Activated CD4-positive, alpha-beta T cell treated with anti-CD3 and anti-CD28 coated beads, Interleukin-2, amount 10 ng/mL, durations not matched to agents 7 days and 5 days (primary cell): ENCODE results near the gene MIOS. TPM values are rescaled to one million over a fixed set of nuclear protein-coding genes. Genes with fewer than 3 reads are reported as not detected.

Source experiments
- CTCF ChIA-PET: fragments of 350-600 bp; sonication (Branson Sonifier 250); formaldehyde crosslinking; loops from one replicate; lab custom pipeline; 2021; ENCODE audit warnings: antibody characterized with exemption; lab: Charles Lee
- POLR2A ChIA-PET: fragments of 350-600 bp; sonication (Branson Sonifier 250); formaldehyde crosslinking; loops from one replicate; lab custom pipeline; 2021; ENCODE audit warnings: antibody characterized with exemption; lab: Charles Lee
- DNase-seq: peaks from one replicate; pipeline ENCODE4 v3.0.0-alpha.2; 2020
- H3K27ac Mint-ChIP-seq: one replicate; pipeline ENCODE4 v1.8.0; 2021; ENCODE audit warnings: mild to moderate bottlenecking, moderate library complexity, mixed read lengths
- H3K27me3 Mint-ChIP-seq: one replicate; pipeline ENCODE4 v1.8.0; 2021; ENCODE audit warnings: mixed read lengths
- H3K36me3 Mint-ChIP-seq: one replicate; pipeline ENCODE4 v1.8.0; 2021; ENCODE audit warnings: low read depth, mixed read lengths
- H3K4me1 Mint-ChIP-seq: one replicate; pipeline ENCODE4 v1.8.0; 2021; ENCODE audit warnings: mixed read lengths
- H3K4me3 Mint-ChIP-seq: one replicate; pipeline ENCODE4 v1.8.0; 2021; ENCODE audit warnings: mild to moderate bottlenecking, moderate library complexity, mixed read lengths
- H3K9me3 Mint-ChIP-seq: one replicate; pipeline ENCODE4 v1.8.0; 2021; ENCODE audit warnings: mixed read lengths
- total RNA-seq, 2 experiments: library from RNA; stranded (reverse); gene quantifications; one replicate each; pipeline ENCODE4 v1.2.3, GENCODE V29; 2021

The MIOS gene
- 10 to 100 TPM; 24.8 to 25.4 TPM for total RNA-seq

DNA sequence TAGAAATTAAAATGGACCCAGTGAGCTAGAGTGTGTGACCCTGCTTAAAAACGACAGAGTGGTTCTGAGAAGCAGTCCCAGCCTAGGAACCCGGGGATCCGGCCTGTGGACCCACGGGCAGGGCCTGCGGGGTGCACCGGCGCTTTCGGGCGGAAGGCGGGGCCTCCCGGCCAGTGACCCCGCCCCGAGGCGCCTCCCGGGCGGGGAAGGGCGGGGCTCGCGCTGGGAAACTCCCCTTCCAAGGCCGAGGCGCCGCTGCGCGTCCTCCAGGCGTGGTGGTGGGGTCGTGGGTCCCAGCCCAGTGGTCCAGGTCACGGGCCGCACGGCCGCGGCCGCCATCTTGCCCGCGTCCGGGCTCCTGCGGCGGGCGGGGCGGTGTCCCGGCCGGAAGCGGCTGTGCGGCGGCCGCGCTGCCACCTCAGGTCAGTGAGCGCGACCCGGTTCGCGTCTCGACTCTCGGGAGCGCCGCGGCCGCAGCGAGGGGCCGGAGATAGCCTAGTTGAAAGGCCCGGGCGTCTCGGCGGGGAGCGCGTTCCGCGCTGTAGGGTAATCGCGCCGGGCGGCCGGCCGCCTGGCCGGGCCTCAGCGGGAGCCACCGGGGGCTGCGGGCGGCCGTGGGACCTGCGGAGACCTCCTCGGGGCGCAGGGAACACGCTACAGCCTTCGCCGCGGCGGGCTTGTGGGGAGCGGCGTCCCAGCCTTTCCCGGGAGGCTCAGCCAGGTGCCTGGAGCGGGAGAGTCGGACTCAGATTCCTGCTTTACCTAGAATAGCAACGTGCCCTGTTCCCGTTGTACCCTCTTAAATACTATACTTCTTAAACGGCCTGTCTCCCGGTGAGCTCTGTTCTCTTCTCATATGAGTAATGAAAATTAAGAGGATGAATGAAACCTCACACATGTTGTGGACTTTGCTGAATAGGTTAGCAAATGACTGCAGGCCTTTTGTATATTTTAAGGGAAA, at the start of gene MIOS:
TSS of gene MIOS (plus strand) at position 234 of the 961 bp plus-strand sequence. CDS start 5,592 bp downstream, outside the sequence.
- H3K9me3 Mint-ChIP-seq: no peaks in the 10 kb centered on the region
- CTCF ChIA-PET: interaction anchor here (1.4 kb wide), 1 partner anchor 28 kb away, joined by 3 read pairs; no protein-coding TSS in a partner anchor
- peaks cover 27% of the 10 kb centered on the region for H3K36me3 Mint-ChIP-seq
- POLR2A ChIA-PET: no interaction called here
- DNase-seq: peak; percentile 80
- peak within 1 kb of the TSS; percentile 79 for H3K27ac Mint-ChIP-seq
- peak within 1 kb of the TSS; percentile 79 for H3K4me3 Mint-ChIP-seq
- peaks cover 32% of the 10 kb centered on the region for H3K4me1 Mint-ChIP-seq
- H3K27me3 Mint-ChIP-seq: no peaks in the 10 kb centered on the region

DNA sequence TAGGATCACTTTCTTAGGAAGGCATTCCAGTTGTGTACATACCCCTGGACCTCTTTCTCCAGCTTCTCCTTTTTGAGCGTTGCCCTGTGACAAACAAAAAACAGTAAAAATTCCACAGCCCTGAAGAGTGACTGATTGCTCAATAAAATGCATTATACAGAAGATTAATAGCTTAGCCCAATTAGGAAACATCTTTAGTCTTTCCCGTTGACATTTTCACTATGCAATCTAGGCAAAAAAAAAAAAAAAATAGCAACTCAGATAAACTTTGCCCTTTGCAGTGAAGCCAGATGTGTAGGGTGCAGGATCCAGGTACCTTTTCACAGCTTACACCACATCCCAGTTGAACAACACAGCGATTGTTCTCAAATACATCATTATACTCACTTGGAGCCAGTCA, 48.9 kb upstream of the MIOS start:
- no peaks in the 10 kb centered on the region for H3K4me1 Mint-ChIP-seq
- no peak for DNase-seq
- POLR2A ChIA-PET: no interaction called here
- no peaks in the 10 kb centered on the region for H3K36me3 Mint-ChIP-seq
- H3K9me3 Mint-ChIP-seq: no peaks in the 10 kb centered on the region
- H3K27me3 Mint-ChIP-seq: peaks cover 3% of the 10 kb centered on the region
- no peak overlapping the region for H3K4me3 Mint-ChIP-seq
- H3K27ac Mint-ChIP-seq: no peak overlapping the region
- CTCF ChIA-PET: no interaction called here

DNA sequence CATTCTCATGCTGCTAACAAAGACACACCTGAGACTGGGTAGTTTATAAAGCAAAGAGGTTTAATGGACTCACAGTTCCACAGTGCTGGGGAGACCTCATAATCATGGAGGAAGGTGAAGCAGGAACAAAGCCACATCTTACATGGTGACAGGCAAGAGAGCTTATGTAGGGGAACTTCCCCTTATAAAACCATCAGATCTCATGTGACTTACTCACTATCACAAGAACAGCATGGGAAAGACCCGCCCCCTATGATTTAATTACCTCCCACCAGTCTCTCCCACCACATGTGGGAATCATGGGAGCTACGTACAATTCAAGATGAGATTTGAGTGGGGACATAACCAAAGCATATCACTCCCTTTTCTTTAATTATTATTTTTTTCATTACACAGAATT, 47.6 kb upstream of the MIOS start:
- Mint-ChIP-seq H3K36me3 (no peaks in the 10 kb centered on the region), H3K9me3 (no peaks in the 10 kb centered on the region), H3K4me3 (no peak overlapping the region), H3K27me3 (peaks cover 3% of the 10 kb centered on the region), H3K27ac (no peak overlapping the region), H3K4me1 (no peaks in the 10 kb centered on the region)
- CTCF ChIA-PET: no interaction called here
- DNase-seq: no peak
- POLR2A ChIA-PET: no interaction called here

DNA sequence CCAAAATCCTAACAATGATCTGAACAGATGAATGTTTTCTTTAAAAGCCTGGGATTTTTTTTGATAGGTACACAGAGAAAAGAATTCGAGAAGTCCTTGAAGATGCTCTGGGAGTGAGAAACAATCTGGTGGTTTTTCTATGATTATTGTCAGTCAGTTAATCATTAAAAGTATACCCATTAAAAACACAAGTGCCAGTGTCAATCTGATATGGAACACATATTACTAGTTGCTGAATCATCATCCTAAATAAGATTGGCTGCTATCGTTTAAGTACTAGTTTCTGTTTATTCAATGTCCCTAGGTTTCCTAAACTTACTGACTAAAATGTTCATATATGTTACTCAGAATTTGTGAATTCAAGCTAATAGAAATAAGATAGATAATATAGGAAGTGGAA, 47.2 kb upstream of the MIOS start:
- H3K36me3 Mint-ChIP-seq: no peaks in the 10 kb centered on the region

DNA sequence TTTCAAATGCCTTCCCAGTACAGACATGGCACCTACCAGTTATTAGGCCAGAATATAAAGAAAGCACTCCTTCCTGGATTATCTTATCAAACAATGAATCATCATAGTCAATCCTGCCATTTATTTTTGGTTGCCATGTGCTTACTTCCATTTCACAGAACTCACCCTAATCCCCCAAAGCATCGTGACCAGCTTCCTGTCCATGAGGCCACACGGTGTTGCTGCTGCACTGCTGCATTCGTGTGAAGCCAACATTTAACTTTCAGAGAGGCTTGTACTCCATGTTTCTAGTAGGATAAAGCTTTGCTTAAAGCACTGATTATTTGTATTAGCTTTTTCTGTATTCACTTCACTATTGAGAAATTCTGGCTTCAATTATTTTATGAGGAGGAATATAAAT, 45.4 kb upstream of the MIOS start:
- no peaks in the 10 kb centered on the region for H3K9me3 Mint-ChIP-seq
- H3K4me1 Mint-ChIP-seq: no peaks in the 10 kb centered on the region
- CTCF ChIA-PET: no interaction called here
- H3K36me3 Mint-ChIP-seq: no peaks in the 10 kb centered on the region
- no peak overlapping the region for H3K27ac Mint-ChIP-seq
- POLR2A ChIA-PET: no interaction called here
- no peak overlapping the region for H3K4me3 Mint-ChIP-seq
- peaks cover 3% of the 10 kb centered on the region for H3K27me3 Mint-ChIP-seq
- DNase-seq: no peak

More for the DNA sequence above, 47.2 kb upstream of the MIOS start:
- ChIA-PET CTCF (no interaction called here), POLR2A (no interaction called here)
- Mint-ChIP-seq H3K9me3 (no peaks in the 10 kb centered on the region), H3K4me3 (no peak overlapping the region), H3K4me1 (no peaks in the 10 kb centered on the region), H3K27me3 (peaks cover 3% of the 10 kb centered on the region), H3K27ac (no peak overlapping the region)
- DNase-seq: no peak

DNA sequence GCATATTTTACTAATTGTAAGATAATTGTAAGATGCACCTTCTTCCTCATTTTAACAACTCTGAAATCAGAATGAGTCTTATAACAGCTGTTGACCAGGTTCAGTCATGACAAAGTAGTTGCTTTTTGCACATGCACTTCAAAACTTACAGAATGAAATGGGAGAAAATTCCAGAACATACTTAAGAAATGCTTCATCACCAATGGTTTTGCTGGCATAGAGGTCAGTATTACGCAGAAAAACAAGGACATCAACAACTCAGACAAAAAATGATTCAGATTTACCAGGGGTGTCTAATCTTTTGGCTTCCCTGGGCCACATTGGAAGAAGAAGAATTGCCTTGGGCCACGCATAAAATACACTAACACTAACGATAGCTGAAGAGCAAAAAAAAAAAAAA, 44.3 kb upstream of the MIOS start:
- Mint-ChIP-seq H3K9me3 (no peaks in the 10 kb centered on the region), H3K27me3 (peaks cover 3% of the 10 kb centered on the region), H3K4me1 (no peaks in the 10 kb centered on the region), H3K36me3 (no peaks in the 10 kb centered on the region), H3K4me3 (no peak overlapping the region), H3K27ac (no peak overlapping the region)
- no peak for DNase-seq
- POLR2A ChIA-PET: interaction anchor here (0.6 kb wide), 1 partner anchor 118 kb away, joined by 3 read pairs; the partner anchor contains the start of gene UMAD1
- CTCF ChIA-PET: no interaction called here

DNA sequence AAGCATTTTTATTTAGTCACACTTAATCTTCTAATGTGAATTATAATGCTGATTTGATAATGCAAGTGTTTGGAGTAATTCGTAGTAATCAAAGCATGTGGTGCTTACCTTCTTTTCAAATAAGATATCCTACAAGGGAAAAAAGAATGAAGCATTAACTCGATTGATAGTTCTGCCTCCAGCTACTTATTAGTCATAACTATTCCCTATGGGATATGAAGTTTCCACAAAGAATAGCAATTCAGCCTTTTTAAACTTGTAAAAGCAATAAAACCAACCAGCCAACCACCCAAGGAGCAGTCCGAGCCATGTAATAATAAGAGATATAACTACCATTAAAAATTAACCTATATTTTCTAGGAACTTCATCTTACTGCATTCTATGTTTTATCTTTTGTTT, 42.6 kb upstream of the MIOS start:
- Mint-ChIP-seq H3K27me3 (peaks cover 3% of the 10 kb centered on the region), H3K4me3 (no peak overlapping the region), H3K4me1 (no peaks in the 10 kb centered on the region), H3K9me3 (no peaks in the 10 kb centered on the region), H3K27ac (no peak overlapping the region), H3K36me3 (no peaks in the 10 kb centered on the region)
- no peak for DNase-seq
- ChIA-PET CTCF (no interaction called here), POLR2A (no interaction called here)

DNA sequence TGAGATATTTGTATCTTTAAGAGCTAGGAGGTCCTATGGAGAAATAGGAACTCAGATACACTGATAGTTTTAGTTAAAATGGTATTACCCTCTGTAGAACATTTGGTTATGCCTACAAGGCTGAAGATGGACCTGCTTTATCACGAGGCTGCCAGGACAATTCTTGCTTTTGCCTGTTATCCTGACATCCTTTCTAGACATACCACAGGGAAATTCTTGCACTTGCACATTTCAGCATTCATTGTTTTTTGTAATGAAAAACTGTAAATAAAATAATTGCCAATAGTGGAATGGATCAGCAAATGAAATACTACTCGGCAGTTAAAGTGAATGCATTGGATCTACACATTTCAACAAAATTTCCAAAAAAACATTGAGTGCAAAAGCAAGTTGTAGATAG, 40.7 kb upstream of the MIOS start:
- POLR2A ChIA-PET: no interaction called here
- Mint-ChIP-seq H3K9me3 (no peaks in the 10 kb centered on the region), H3K4me1 (no peaks in the 10 kb centered on the region), H3K36me3 (no peaks in the 10 kb centered on the region), H3K27ac (no peak overlapping the region), H3K4me3 (no peak overlapping the region), H3K27me3 (no peaks in the 10 kb centered on the region)
- CTCF ChIA-PET: no interaction called here
- no peak for DNase-seq

DNA sequence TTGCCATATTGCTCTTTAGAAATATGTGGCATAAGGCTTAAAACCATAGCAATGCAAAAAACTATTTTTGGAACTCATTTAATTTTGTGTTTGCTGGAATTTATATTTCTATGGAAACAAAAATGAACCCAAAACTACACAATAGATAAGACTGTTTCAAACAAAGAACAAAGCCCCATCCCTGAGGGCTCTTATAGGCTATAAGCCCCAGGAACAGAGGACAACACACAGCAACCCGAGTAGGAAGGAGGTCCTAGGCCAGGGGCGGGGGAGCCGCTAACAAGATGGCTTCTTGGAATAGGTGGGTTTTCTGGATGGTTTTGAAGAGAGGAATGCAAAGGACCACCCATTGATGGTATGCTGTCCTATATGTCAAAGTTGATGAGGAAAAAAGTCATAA, 39.6 kb upstream of the MIOS start:
- Mint-ChIP-seq H3K4me3 (no peak overlapping the region), H3K27me3 (peaks cover 6% of the 10 kb centered on the region), H3K9me3 (no peaks in the 10 kb centered on the region), H3K4me1 (no peaks in the 10 kb centered on the region), H3K27ac (no peak overlapping the region), H3K36me3 (no peaks in the 10 kb centered on the region)
- no peak for DNase-seq
- ChIA-PET CTCF (no interaction called here), POLR2A (no interaction called here)

DNA sequence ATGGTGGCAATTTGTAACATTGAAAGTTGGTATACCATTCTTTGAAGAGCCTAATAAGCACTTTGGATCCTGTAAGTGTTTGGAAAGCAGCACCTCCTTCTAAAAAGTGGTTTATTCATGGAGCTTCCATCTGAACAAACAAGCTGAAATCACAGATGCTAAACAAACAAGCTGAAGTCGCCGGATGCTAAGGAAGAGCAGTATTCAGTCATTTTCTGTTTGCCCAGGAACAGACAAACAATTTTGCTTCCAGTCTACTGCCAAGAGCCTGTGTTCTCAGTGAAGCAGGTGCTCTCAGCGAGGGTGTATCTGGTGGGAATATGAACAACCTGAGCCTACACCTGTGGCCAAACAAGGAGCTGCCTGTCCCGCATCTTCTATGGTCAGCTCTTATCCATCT, 37.4 kb upstream of the MIOS start:
- CTCF ChIA-PET: interaction anchor here (0.5 kb wide), 1 partner anchor 422 kb away, joined by 5 read pairs; no protein-coding TSS in a partner anchor
- DNase-seq: no peak
- H3K4me1 Mint-ChIP-seq: no peaks in the 10 kb centered on the region
- no peaks in the 10 kb centered on the region for H3K9me3 Mint-ChIP-seq
- no peak overlapping the region for H3K4me3 Mint-ChIP-seq
- peaks cover 17% of the 10 kb centered on the region for H3K27me3 Mint-ChIP-seq
- no peaks in the 10 kb centered on the region for H3K36me3 Mint-ChIP-seq
- POLR2A ChIA-PET: no interaction called here
- H3K27ac Mint-ChIP-seq: no peak overlapping the region

DNA sequence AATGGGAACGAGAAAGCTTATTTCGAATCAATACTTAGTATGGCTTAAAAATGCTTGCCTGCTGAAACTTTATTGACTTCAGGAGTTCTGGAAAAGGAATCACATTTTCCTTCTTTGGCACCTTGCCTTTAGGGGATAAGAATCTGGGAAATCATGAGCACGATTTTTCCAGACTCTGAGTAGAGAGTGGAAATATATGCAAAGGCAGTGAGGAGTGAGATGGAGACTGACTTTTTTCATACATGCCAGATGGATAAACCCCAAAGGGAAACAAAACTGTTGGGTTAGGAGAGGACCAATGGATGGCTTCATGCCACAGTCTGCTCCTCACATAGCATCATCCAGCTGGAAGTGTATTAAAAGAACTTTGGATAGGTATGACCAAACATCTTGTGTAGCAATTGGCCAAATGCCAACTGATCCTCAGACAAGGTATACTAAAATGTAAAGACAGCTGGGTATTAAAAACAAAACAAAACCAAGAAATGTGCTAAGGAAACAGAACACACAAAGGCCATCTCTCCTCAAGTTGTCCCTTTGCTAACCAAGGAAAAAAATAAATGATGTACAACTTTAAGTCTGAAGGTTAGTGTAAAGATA, 32.8 kb upstream of the MIOS start:
- peaks cover 27% of the 10 kb centered on the region for H3K27me3 Mint-ChIP-seq
- ChIA-PET POLR2A (no interaction called here), CTCF (no interaction called here)
- no peaks in the 10 kb centered on the region for H3K9me3 Mint-ChIP-seq
- H3K36me3 Mint-ChIP-seq: no peaks in the 10 kb centered on the region
- DNase-seq: no peak
- no peak overlapping the region for H3K4me3 Mint-ChIP-seq
- no peaks in the 10 kb centered on the region for H3K4me1 Mint-ChIP-seq
- H3K27ac Mint-ChIP-seq: no peak overlapping the region

DNA sequence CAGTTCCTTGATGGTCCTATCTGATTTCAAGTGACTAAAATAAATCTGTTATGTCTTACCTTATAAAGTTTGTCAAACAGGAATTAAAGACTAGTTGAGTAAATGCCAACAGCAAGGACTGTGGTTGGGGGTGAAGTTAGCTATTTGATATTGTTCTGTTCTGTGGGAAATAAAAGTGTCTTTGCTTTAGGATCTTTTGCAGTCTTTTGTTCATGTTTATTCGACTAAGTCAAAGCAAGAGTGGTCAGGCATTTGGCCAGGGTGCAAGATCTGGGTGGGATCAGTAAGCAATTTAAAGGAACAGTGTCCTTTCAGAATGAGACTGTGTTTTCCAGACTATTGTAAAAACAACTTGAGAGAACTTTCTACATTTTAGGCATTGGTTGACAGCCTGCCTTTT, 31.0 kb upstream of the MIOS start, which contains the start of gene COL28A1:
TSS of gene COL28A1 (minus strand) at position 183 of the 400 bp plus-strand sequence. CDS start 2,998 bp downstream, outside the sequence.
- DNase-seq: no peak
- CTCF ChIA-PET: no interaction called here
- Mint-ChIP-seq H3K4me3 (no peak within 1 kb of the TSS), H3K27ac (no peak within 1 kb of the TSS), H3K27me3 (peaks cover 29% of the 10 kb centered on the region), H3K4me1 (no peaks in the 10 kb centered on the region), H3K9me3 (no peaks in the 10 kb centered on the region), H3K36me3 (no peaks in the 10 kb centered on the region)
- POLR2A ChIA-PET: no interaction called here

DNA sequence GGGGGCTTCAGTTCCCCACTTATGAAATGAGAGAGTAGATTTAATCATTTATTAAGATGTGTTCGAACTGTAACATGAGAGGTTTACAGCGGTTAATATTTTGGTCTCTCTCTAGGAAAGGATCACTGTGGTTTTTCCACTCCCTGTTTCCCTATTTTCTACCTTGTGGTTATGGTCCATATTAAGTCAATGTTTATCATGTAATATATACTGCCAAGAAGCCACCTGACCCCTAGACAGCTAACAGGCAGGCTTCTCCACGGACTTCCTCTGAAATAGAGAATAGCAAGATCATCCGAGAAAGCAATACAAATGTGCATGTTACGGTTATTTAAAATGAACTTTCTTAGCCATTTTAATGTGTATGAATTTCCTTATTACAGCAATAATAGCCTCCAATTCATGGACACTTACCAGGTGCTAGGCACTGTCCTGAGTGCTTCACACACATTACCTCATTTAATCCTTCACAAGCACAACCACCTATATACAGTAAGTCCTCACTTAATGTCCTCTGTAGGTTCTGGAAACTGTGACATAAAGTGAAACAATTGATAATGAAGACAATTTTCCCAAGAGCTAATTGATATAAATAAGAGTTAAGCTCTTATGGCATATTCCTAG, 30.2 kb upstream of the MIOS start:
- H3K36me3 Mint-ChIP-seq: no peaks in the 10 kb centered on the region
- POLR2A ChIA-PET: no interaction called here

More for the DNA sequence above, 30.2 kb upstream of the MIOS start:
- Mint-ChIP-seq H3K4me1 (peaks cover under 1% of the 10 kb centered on the region), H3K4me3 (no peak overlapping the region), H3K9me3 (no peaks in the 10 kb centered on the region), H3K27me3 (peaks cover 26% of the 10 kb centered on the region), H3K27ac (no peak overlapping the region)
- no peak for DNase-seq
- CTCF ChIA-PET: no interaction called here
